K562 (cell line): Measurements from ENCODE around the gene EHD3. TPM values are rescaled to one million over a fixed set of nuclear protein-coding genes. Genes with fewer than 3 reads are reported as not detected.

Experiments
- FOS ChIP-seq: IDR thresholded peaks from 3 replicates; pipeline ENCODE4 v1.6.1; 2011; ENCODE audit not compliant: insufficient read length; ENCODE audit errors: extremely low read depth
- HMGN3 ChIP-seq: IDR thresholded peaks from 2 replicates; pipeline ENCODE4 v1.6.1; 2011; ENCODE audit warnings: borderline replicate concordance, low read depth, mild to moderate bottlenecking, mixed read lengths, low read length; ENCODE audit not compliant: insufficient read length; ENCODE audit errors: extremely low read depth
- MCM3 ChIP-seq: fragments of 450-650 bp; IDR thresholded peaks from 2 replicates; pipeline ENCODE4 v1.6.1; 2016
- NRF1 ChIP-seq, 2 experiments: fragments of 450-650 bp; IDR thresholded peaks in 1 of 2; conservative IDR thresholded peaks in 1 of 2; 2 replicates each; pipeline ENCODE4 v1.6.1; 2014; ENCODE audit warnings: mild to moderate bottlenecking in 2 of 2
- ZFP1 ChIP-seq: fragments of 450-650 bp; formaldehyde crosslinking; IDR thresholded peaks from 2 replicates; pipeline ENCODE4 v1.4.0; 2020; ENCODE audit warnings: mild to moderate bottlenecking, mixed read lengths
- polyA plus RNA-seq, 8 experiments: library from polyadenylated mRNA; depleted of rRNA in 4 of 8; stranded (reverse) in 5 of 8; unstranded in 3 of 8; fragments of >200 nt; fragmentation: Nextera tagmentation in 2 of 8; fragmentation: Illumina TruSeq in 1 of 8; extraction: Ambion mirVana in 2 of 8; extraction: Trizol in 1 of 8; gene quantifications; 2 replicates each; pipeline versions ENCODE4 v1.2.1 to v1.2.3, GENCODE V29; 2011 to 2014; ENCODE audit warnings: inconsistent platforms in 1 of 8, missing spikeins in 1 of 8
- total RNA-seq, 7 experiments: library from RNA; depleted of rRNA in 6 of 7; stranded (reverse); fragments of >200 nt in 6 of 7; fragmentation: Illumina TruSeq in 2 of 7; extraction: Trizol in 2 of 7; gene quantifications; 2 replicates each; pipeline versions ENCODE4 v1.2.1 to v1.2.3, GENCODE V29; 2011 to 2021; ENCODE audit warnings: low replicate concordance in 1 of 7
- TF ChIP-seq, protein P1 (sequence below), 2 experiments: fragments of 450-650 bp; IDR thresholded peaks; 2 replicates each; pipeline ENCODE4 v1.6.1; 2016; ENCODE audit warnings: mild to moderate bottlenecking in 2 of 2, borderline replicate concordance in 1 of 2, low read depth in 1 of 2, moderate library complexity in 1 of 2

EHD3 gene
- total and polyA plus RNA-seq, 9 of the 15 experiments (the other 6 are each of a cell fraction or from before 2014, with no cell fraction given): under 0.01 to 0.04 (median 0.03) TPM; not detected in 3

DNA sequence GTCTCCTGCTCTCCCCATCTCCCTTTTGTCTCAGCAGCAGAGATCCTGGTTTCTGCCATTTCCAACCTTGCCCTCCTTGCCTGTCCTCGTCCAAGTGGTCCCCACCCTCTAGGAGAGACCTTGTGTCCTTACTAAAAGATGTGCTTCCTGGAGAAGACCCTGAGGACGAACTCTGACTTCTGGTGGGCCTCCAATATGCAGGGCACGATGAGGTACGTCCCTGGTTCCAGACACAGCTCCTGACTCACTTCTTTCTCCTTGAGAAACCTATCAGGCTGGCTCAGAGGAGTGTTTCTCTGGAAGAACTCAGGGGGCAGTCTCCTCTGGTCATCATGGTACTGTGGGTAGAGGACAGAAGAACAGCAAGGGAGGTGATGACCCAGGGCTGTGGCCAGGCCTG, 44.8 kb upstream of the EHD3 start (continued):
- TF ChIP-seq, protein P1, sequence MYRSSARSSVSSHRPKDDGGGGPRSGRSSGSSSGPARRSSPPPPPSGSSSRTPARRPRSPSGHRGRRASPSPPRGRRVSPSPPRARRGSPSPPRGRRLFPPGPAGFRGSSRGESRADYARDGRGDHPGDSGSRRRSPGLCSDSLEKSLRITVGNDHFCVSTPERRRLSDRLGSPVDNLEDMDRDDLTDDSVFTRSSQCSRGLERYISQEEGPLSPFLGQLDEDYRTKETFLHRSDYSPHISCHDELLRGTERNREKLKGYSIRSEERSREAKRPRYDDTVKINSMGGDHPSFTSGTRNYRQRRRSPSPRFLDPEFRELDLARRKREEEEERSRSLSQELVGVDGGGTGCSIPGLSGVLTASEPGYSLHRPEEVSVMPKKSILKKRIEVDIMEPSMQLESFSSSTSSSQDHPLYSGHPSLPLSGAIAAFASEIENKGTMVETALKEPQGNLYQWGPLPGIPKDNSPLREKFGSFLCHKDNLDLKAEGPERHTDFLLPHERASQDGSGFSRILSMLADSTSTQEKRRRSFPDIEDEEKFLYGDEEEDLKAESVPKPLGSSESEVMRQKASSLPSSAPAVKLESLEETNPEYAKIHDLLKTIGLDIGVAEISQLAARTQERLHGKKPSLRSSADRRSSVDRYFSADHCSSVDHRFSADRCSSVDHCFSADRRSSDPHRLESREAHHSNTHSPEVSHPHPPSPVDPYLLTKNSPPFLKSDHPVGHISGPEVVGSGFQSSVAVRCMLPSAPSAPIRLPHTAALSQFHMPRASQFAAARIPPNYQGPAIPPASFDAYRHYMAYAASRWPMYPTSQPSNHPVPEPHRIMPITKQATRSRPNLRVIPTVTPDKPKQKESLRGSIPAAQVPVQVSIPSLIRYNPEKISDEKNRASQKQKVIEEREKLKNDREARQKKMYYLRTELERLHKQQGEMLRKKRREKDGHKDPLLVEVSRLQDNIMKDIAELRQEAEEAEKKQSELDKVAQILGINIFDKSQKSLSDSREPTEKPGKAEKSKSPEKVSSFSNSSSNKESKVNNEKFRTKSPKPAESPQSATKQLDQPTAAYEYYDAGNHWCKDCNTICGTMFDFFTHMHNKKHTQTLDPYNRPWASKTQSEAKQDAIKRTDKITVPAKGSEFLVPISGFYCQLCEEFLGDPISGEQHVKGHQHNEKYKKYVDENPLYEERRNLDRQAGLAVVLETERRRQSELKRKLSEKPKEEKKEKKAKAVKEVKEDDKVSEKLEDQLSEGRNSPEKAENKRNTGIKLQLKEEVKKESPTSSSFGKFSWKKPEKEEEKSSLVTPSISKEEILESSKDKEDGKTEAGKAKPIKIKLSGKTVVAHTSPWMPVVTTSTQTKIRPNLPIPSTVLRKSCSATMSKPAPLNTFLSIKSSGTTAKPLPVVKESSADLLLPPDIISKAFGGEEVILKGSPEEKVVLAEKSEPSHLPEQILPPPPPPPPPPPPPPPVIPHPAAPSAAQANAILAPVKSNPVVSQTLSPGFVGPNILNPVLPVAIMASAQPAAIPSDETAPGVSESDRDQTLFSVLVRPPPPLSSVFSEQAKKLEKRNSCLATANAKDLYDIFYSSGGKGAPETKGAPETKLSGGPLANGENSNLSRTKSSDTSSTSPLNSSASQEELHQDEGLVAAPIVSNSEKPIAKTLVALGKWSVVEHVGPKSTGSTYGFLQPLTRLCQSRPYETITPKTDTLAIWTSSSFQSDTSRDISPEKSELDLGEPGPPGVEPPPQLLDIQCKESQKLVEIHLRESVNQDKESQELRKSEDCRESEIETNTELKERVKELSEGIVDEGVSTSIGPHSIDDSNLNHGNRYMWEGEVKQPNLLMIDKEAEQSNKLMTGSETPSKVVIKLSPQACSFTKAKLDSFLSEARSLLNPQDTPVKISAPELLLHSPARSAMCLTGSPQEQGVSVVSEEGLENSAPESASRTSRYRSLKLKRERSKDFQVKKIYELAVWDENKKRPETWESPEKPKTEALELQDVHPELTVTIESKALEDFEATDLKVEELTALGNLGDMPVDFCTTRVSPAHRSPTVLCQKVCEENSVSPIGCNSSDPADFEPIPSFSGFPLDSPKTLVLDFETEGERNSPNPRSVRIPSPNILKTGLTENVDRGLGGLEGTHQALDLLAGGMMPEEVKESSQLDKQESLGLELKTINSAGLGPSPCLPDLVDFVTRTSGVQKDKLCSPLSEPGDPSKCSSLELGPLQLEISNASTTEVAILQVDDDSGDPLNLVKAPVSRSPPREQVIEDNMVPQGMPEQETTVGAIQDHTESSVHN (IDR thresholded peaks at IDR 0.05; ENCODE audit: borderline replicate concordance in 1 of 2, low read depth in 1 of 2): no peak
- TF ChIP-seq ZFP1 (CRISPR knock-in tag) (no peak), NRF1 (conservative IDR thresholded peaks at IDR 0.05 in 1 of 2, IDR thresholded peaks at IDR 0.05 in 1 of 2) (no peak), FOS (no peak), HMGN3 (no peak), MCM3 (no peak)
